Measurements from ENCODE around the gene CFAP119. TPM values are rescaled to one million over a fixed set of nuclear protein-coding genes. Genes with fewer than 3 reads are reported as not detected.
A peak's percentile ranks its signal among the peaks of the same experiment; 100 is the strongest.

CFAP119 gene
- total and polyA plus RNA-seq, 9 of the 15 experiments (the other 6 are each of a cell fraction or from before 2014, with no cell fraction given), result 5.5 to 33.7 (median 9.6) TPM

DNA sequence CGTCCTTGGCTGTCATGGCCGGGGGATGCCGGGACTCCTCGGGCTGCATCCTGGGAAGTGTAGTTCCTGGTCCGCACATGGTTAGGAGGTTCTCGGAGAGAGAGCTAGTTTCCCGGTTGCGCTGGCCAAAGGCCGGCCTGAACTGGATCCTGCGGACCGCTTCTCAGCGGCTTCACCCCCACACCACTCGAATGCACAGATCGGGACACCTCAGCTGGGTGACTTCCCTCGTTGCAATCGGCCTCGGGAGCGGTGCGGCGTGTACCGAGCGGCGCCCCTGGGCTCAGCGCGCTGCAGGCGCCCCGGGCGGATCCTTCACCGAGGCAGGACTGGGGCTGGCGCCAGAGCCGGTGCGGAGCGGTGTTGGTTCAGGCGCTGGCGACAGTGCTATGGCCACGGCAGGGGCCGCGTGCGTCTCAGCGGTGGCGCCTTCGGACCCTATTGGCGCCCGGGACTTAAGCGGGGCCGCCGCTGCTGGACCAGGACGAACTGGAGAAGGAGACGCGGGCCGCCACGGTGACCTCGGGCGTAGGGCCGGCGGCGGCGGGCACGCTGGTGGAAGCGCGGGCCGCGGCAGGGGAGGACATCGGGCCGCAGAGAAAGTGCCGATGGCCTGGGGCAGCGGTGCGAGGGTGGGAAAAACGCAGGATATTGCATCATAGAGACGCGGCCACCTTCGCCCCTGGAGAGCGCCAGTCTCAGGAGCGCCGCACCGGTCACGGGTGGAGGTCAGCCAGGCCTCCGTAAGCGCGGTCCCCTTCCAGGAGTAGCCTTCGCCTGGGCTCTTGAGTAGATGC, 13.7 kb upstream of the CFAP119 start (continued):
- TF ChIP-seq ZFP36 (IDR thresholded peaks at IDR 0.05; ENCODE audit: low read depth, low read length, partially characterized antibody), result no peak
- TF ChIP-seq, protein P1, sequence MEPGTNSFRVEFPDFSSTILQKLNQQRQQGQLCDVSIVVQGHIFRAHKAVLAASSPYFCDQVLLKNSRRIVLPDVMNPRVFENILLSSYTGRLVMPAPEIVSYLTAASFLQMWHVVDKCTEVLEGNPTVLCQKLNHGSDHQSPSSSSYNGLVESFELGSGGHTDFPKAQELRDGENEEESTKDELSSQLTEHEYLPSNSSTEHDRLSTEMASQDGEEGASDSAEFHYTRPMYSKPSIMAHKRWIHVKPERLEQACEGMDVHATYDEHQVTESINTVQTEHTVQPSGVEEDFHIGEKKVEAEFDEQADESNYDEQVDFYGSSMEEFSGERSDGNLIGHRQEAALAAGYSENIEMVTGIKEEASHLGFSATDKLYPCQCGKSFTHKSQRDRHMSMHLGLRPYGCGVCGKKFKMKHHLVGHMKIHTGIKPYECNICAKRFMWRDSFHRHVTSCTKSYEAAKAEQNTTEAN (CRISPR knock-in tag; IDR thresholded peaks at IDR 0.05), result no peak
- TF ChIP-seq ASH1L (IDR thresholded peaks at IDR 0.05; ENCODE audit: borderline replicate concordance, low read depth, partially characterized antibody), result no peak
- peak; percentile 92 for TF ChIP-seq FUS (optimal IDR thresholded peaks at IDR 0.05; ENCODE audit: low read depth, low read length)
- no peak; the same call in 1 of the 2 replicates for TF ChIP-seq GTF2F1 (IDR thresholded peaks at IDR 0.05; ENCODE audit: low read depth, low read length)
- no peak for TF ChIP-seq PHF21A (IDR thresholded peaks at IDR 0.05; ENCODE audit: borderline replicate concordance, low read depth)
- no peak for TF ChIP-seq JUNB (CRISPR knock-in tag; conservative IDR thresholded peaks at IDR 0.05)
- no peak for TF ChIP-seq FOXJ3 (CRISPR knock-in tag; IDR thresholded peaks at IDR 0.05)
- TF ChIP-seq TCF3 (CRISPR knock-in tag; IDR thresholded peaks at IDR 0.05), result no peak
- TF ChIP-seq CHCHD3 (CRISPR knock-in tag; IDR thresholded peaks at IDR 0.05), result no peak
- TF ChIP-seq, protein P2, sequence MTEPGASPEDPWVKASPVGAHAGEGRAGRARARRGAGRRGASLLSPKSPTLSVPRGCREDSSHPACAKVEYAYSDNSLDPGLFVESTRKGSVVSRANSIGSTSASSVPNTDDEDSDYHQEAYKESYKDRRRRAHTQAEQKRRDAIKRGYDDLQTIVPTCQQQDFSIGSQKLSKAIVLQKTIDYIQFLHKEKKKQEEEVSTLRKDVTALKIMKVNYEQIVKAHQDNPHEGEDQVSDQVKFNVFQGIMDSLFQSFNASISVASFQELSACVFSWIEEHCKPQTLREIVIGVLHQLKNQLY (CRISPR knock-in tag; conservative IDR thresholded peaks at IDR 0.05), result no peak; a peak in 1 of 4 replicates
- TF ChIP-seq, protein P3, sequence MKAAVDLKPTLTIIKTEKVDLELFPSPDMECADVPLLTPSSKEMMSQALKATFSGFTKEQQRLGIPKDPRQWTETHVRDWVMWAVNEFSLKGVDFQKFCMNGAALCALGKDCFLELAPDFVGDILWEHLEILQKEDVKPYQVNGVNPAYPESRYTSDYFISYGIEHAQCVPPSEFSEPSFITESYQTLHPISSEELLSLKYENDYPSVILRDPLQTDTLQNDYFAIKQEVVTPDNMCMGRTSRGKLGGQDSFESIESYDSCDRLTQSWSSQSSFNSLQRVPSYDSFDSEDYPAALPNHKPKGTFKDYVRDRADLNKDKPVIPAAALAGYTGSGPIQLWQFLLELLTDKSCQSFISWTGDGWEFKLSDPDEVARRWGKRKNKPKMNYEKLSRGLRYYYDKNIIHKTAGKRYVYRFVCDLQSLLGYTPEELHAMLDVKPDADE (conservative IDR thresholded peaks at IDR 0.05; ENCODE audit: control insufficient read depth, low read depth, low read length), result peak; percentile 98
- TF ChIP-seq, protein P4, sequence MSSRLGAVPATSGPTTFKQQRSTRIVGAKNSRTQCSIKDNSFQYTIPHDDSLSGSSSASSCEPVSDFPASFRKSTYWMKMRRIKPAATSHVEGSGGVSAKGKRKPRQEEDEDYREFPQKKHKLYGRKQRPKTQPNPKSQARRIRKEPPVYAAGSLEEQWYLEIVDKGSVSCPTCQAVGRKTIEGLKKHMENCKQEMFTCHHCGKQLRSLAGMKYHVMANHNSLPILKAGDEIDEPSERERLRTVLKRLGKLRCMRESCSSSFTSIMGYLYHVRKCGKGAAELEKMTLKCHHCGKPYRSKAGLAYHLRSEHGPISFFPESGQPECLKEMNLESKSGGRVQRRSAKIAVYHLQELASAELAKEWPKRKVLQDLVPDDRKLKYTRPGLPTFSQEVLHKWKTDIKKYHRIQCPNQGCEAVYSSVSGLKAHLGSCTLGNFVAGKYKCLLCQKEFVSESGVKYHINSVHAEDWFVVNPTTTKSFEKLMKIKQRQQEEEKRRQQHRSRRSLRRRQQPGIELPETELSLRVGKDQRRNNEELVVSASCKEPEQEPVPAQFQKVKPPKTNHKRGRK (tag; IDR thresholded peaks at IDR 0.05), result no peak
- TF ChIP-seq TEAD1 (CRISPR knock-in tag; IDR thresholded peaks at IDR 0.05), result 0 out of 4 replicates have a peak, but pooled peaks of 1 of the 2 experiments have one; percentile 9
- TF ChIP-seq MCM2 (IDR thresholded peaks at IDR 0.05; ENCODE audit: low read depth), result no peak
- TF ChIP-seq, protein P5, sequence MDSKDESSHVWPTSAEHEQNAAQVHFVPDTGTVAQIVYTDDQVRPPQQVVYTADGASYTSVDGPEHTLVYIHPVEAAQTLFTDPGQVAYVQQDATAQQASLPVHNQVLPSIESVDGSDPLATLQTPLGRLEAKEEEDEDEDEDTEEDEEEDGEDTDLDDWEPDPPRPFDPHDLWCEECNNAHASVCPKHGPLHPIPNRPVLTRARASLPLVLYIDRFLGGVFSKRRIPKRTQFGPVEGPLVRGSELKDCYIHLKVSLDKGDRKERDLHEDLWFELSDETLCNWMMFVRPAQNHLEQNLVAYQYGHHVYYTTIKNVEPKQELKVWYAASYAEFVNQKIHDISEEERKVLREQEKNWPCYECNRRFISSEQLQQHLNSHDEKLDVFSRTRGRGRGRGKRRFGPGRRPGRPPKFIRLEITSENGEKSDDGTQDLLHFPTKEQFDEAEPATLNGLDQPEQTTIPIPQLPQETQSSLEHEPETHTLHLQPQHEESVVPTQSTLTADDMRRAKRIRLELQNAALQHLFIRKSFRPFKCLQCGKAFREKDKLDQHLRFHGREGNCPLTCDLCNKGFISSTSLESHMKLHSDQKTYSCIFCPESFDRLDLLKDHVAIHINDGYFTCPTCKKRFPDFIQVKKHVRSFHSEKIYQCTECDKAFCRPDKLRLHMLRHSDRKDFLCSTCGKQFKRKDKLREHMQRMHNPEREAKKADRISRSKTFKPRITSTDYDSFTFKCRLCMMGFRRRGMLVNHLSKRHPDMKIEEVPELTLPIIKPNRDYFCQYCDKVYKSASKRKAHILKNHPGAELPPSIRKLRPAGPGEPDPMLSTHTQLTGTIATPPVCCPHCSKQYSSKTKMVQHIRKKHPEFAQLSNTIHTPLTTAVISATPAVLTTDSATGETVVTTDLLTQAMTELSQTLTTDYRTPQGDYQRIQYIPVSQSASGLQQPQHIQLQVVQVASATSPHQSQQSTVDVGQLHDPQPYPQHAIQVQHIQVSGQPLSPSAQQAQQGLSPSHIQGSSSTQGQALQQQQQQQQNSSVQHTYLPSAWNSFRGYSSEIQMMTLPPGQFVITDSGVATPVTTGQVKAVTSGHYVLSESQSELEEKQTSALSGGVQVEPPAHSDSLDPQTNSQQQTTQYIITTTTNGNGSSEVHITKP (IDR thresholded peaks at IDR 0.05; ENCODE audit: partially characterized antibody), result no peak
- TF ChIP-seq SMARCA5 (IDR thresholded peaks at IDR 0.05), result 0 out of 2 replicates have a peak, but pooled peaks have one; percentile 16
- peak; percentile 87 for TF ChIP-seq U2AF1 (optimal IDR thresholded peaks at IDR 0.05; ENCODE audit: low read depth, low read length)
- TF ChIP-seq RB1 (IDR thresholded peaks at IDR 0.05; ENCODE audit: low read depth), result peak; percentile 33

Data from K562 (cell line).